Motor neuron (in vitro differentiated cells): Measurements from ENCODE around the gene PPTC7. TPM values are rescaled to one million over a fixed set of nuclear protein-coding genes. Genes with fewer than 3 reads are reported as not detected.

Experiments used
- ATAC-seq, 8 experiments: fragments of 200-7000 bp; cut with Tn5 transposase; replicated peaks in 6 of 8; 2 replicates each; pipeline ENCODE4 v1.8.0; 2021; ENCODE audit warnings: mild to moderate bottlenecking in 8 of 8, moderate library complexity in 8 of 8
- H3K27ac ChIP-seq, 2 donors: fragments of 250-450 bp; sonication (Bioruptor Pico); 2 replicates each; pipeline ENCODE4 v1.9.0; 2021; ENCODE audit warnings: antibody characterized with exemption in 2 of 2, mild to moderate bottlenecking in 2 of 2, moderate library complexity in 1 of 2
- H3K4me1 ChIP-seq, 2 donors: fragments of 250-450 bp; sonication (Bioruptor Pico); replicated peaks in 1 of 2; 2 replicates each; pipeline ENCODE4 v1.6.1; 2021; ENCODE audit warnings: antibody characterized with exemption in 2 of 2, mild to moderate bottlenecking in 2 of 2, moderate library complexity in 1 of 2
- H3K4me3 ChIP-seq, 5 donors: fragments of 250-450 bp; sonication (Bioruptor Pico); 2 replicates each; pipeline ENCODE4 v1.9.0; 2021; ENCODE audit warnings: antibody characterized with exemption in 5 of 5, mild to moderate bottlenecking in 5 of 5, moderate library complexity in 4 of 5
- WGBS, 10 experiments: fragments of 450-650 bp; shearing (Covaris generic); methylation state at CpG; one replicate each; pipeline ENCODE4 v1.0.0; 2022; 5-methylcytosine and 5-hydroxymethylcytosine counted together
- in situ Hi-C, 9 experiments: fragments of 400-800 bp; cut with MboI; loops; one replicate each; pipeline ENCODE4 v1.15.0; 2021; ENCODE audit warnings: low sequenced_read_pairs in 9 of 9, low pct_unique_long_range_greater_than_20kb in 2 of 9; ENCODE audit not compliant: unreplicated experiment in 9 of 9
- total RNA-seq, 8 experiments: library from RNA; unstranded; fragments of 300-600 nt; gene quantifications; 2 replicates each; pipeline versions ENCODE4 v1.2.3 to v1.2.4, GENCODE V29; 2022

The PPTC7 gene
- total RNA-seq, 8 experiments from 2014 or later = 6.0 to 19.4 (median 6.6) TPM

GRCh38 chr12:110508071-110508586, 75.0 kb downstream of the PPTC7 start:
- Histone ChIP-seq H3K27ac (no peak overlapping the region), H3K4me1 (no peaks in the 10 kb centered on the region), H3K4me3 (no peak overlapping the region)
- in situ Hi-C loops = loop anchor here in 2 of 9 experiments (25.0 kb wide), 2 partner anchors 104 to 379 kb away; partner anchors contain the start of gene TCTN1 (in 1 of the 2)
- no peak for ATAC-seq
- 77 to 100% (median 96%) methylated on average over 1 to 4 of the region's 4 CpGs for WGBS, 10 experiments

GRCh38 chr12:110505332-110505731, 77.8 kb downstream of the PPTC7 start:
- Histone ChIP-seq H3K27ac (no peak overlapping the region), H3K4me3 (no peak overlapping the region), H3K4me1 (peaks cover 7 to 12% of the 10 kb centered on the region in 2 donors)
- in situ Hi-C loops = loop anchor here in 2 of 9 experiments (25.0 kb wide), 2 partner anchors 107 to 382 kb away; partner anchors contain the start of gene TCTN1 (in 1 of the 2)
- 0 to 100% (median 74%) methylated on average over 1 to 3 of the region's 3 CpGs; no CpG with 5 or more reads in 1 of the 10 experiments for WGBS, 10 experiments
- no peak for ATAC-seq

GRCh38 chr12:110503432-110503831, 79.7 kb downstream of the PPTC7 start:
- in situ Hi-C loops = loop anchor here in 2 of 9 experiments (25.0 kb wide), 2 partner anchors 109 to 384 kb away; partner anchors contain the start of gene TCTN1 (in 1 of the 2)
- no peak for ATAC-seq
- 67 to 100% (median 86%) methylated on average over 1 of the region's 1 CpG; no CpG with 5 or more reads in 4 of the 10 experiments for WGBS, 10 experiments
- Histone ChIP-seq H3K4me3 (no peak overlapping the region), H3K27ac (no peak overlapping the region), H3K4me1 (peaks cover 17 to 19% of the 10 kb centered on the region in 2 donors)

GRCh38 chr12:110501752-110502738, 81.1 kb downstream of the PPTC7 start, which contains the start of the genes RAD9B and VPS29:
Gene RAD9B (plus strand): TSS chr12:110502331. CDS start chr12:110502338, 7 bp downstream.
Gene VPS29 (minus strand): TSS chr12:110502111. CDS start chr12:110502051, 60 bp downstream.
- Histone ChIP-seq H3K27ac (peak within 1 kb of the TSS; percentile 72 to 87), H3K4me1 (peaks cover 17 to 19% of the 10 kb centered on the region in 2 donors), H3K4me3 (peak within 1 kb of the TSS; percentile 56 to 95 (median 78))
- ATAC-seq = peak; percentile 92 to 99 (median 98)
- 2 to 100% (median 45%) methylated on average over 1 to 35 of the region's 61 CpGs for WGBS, 10 experiments
- in situ Hi-C loops = loop anchor here in 2 of 9 experiments (25.0 kb wide), 2 partner anchors 110 to 385 kb away; partner anchors contain the start of gene TCTN1 (in 1 of the 2)

GRCh38 chr12:110501399-110501751, 81.7 kb downstream of the PPTC7 start:
- H3K27ac ChIP-seq = peak overlapping the region; percentile 72 to 87
- H3K4me1 ChIP-seq = peaks cover 17 to 19% of the 10 kb centered on the region in 2 donors
- WGBS, 10 experiments = 0 to 6% (median 0%) methylated on average over 2 to 9 of the region's 17 CpGs; no CpG with 5 or more reads in 4 of the 10 experiments
- peak in 3 of 8 experiments; percentile 41 to 58 (median 48) for ATAC-seq
- H3K4me3 ChIP-seq = peak overlapping the region; percentile 56 to 95 (median 78)
- in situ Hi-C loops = loop anchor here in 2 of 9 experiments (25.0 kb wide), 2 partner anchors 111 to 386 kb away; partner anchors contain the start of gene TCTN1 (in 1 of the 2)

- 14 to 100% (median 86%) methylated on average over 1 to 4 of the region's 4 CpGs for WGBS, 10 experiments
- Histone ChIP-seq H3K4me1 (peaks cover 17 to 19% of the 10 kb centered on the region in 2 donors), H3K4me3 (no peak overlapping the region), H3K27ac (no peak overlapping the region)
- peak in 1 of 8 experiments; percentile 2 for ATAC-seq
- in situ Hi-C loops = no loop called here
These were observed 84.0 kb downstream of the PPTC7 start for GRCh38 chr12:110498984-110499706.

Other genes starting within 250 kb of the PPTC7 start
- 10 to 100 TPM; 30.1 to 85.6 (median 39.0) TPM for gene ANAPC7, start 179.6 kb downstream of the PPTC7 start, total RNA-seq
- 100 to 1,000 TPM; 196 to 324 (median 263) TPM for gene ARPC3, start 133.0 kb downstream of the PPTC7 start, total RNA-seq
- gene GPN3, start 115.1 kb downstream of the PPTC7 start, total RNA-seq = 10 to 100 TPM; 16.6 to 25.1 (median 20.9) TPM
- 10 to 100 TPM; 23.0 to 48.7 (median 36.2) TPM for gene FAM216A, start 114.5 kb downstream of the PPTC7 start, total RNA-seq
- 100 to 1,000 TPM in 1 of 8 experiments, 10 to 100 TPM in 7; 54.2 to 110 (median 83.7) TPM for gene VPS29, start 81.2 kb downstream of the PPTC7 start, total RNA-seq
- 1 to 10 TPM in 1 of 8 experiments, under 1 TPM in 7; 0.18 to 1.0 (median 0.45) TPM for gene RAD9B, start 81.0 kb downstream of the PPTC7 start, total RNA-seq
- 100 to 1,000 TPM in 1 of 8 experiments, 10 to 100 TPM in 7; 37.7 to 116 (median 51.4) TPM for gene TCTN1, start 30.8 kb upstream of the PPTC7 start, total RNA-seq
- 1 to 10 TPM in 2 of 8 experiments, under 1 TPM in 6; 0.27 to 1.6 (median 0.74) TPM for gene HVCN1, start 105.8 kb upstream of the PPTC7 start, total RNA-seq
- 100 to 1,000 TPM in 4 of 8 experiments, 10 to 100 TPM in 4; 57.5 to 156 (median 102) TPM for gene PPP1CC, start 159.6 kb upstream of the PPTC7 start, total RNA-seq